ENCODE results near the gene CEMIP.

DNA sequence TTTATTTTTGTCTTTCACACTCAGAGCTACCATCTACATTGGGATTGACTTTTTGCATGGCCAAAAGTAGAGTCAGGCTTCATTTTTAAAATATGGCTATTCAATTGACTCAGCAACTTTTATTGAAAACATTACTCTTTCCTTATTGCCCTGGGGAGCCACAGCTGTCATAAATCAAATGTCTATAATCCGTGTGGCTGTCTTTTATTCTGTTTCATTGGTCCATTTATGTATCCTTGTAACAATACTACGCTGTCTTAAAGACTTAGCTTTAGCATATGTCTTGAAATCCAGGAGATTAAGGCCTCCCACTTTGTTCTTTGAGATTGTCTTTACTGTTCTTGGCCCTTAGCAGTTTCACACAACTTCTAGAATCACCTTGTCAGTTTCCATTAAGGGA lies 55.2 kb downstream of the CEMIP start:
- TF ChIP-seq, protein P1, sequence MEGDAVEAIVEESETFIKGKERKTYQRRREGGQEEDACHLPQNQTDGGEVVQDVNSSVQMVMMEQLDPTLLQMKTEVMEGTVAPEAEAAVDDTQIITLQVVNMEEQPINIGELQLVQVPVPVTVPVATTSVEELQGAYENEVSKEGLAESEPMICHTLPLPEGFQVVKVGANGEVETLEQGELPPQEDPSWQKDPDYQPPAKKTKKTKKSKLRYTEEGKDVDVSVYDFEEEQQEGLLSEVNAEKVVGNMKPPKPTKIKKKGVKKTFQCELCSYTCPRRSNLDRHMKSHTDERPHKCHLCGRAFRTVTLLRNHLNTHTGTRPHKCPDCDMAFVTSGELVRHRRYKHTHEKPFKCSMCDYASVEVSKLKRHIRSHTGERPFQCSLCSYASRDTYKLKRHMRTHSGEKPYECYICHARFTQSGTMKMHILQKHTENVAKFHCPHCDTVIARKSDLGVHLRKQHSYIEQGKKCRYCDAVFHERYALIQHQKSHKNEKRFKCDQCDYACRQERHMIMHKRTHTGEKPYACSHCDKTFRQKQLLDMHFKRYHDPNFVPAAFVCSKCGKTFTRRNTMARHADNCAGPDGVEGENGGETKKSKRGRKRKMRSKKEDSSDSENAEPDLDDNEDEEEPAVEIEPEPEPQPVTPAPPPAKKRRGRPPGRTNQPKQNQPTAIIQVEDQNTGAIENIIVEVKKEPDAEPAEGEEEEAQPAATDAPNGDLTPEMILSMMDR (conservative IDR thresholded peaks at IDR 0.05; ENCODE audit: low read length): no peak
- TF ChIP-seq EZH2phosphoT487 (IDR thresholded peaks at IDR 0.05; ENCODE audit: borderline replicate concordance): no peak

Data from Loucy (cell line).